ENCODE data around the gene MIOX.

The MIOX gene

DNA sequence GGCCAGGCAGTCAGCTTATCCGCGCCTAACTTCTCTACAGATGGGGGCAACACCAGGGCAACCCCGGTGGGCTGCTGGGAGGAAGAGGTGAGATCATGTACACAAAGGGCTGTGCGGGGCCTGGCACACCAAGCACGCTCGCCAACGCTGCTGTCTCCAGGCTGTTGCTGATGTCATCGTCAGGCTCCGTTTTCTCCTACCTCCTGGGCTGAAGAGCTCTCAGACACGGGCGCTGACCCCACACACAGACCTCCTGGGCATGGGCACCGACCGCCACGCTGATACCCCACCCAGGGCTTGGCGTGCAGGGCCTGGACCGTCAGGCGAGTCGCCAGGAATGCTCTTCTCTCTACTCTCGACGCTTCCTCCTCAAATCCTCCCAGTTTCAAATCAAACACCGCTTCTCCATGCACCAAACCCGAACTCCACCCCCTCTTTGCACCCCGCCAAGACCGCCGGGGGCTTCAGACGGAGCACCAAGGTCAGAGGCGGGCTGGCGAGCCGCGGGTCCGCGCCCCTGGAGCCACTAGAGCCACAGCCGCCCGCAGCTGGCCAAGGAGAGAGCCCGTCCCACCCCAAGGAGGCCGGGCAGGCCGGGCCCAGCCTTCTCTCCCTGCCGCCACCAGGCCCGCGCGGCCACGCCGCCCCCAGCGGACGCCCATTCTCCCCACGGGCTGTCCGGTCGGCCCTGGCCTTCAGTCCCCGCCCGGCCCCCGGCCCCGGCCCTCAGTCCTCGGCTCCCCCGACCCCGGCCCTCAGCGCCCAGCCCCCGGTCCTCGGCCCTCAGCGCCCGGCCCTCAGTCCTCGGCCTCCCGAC, 12.6 kb upstream of the MIOX start (continued):
- TF ChIP-seq ZNF596 (tag by site-specific recombination; IDR thresholded peaks at IDR 0.05) (no peak), TSHZ1 (tag by site-specific recombination; IDR thresholded peaks at IDR 0.05; ENCODE audit: borderline replicate concordance) (no peak), HIC1 (tag by site-specific recombination; IDR thresholded peaks at IDR 0.05) (peak; percentile 86), ZNF654 (tag by site-specific recombination; IDR thresholded peaks at IDR 0.05; ENCODE audit: low read depth) (no peak), ZNF830 (tag by site-specific recombination; IDR thresholded peaks at IDR 0.05; ENCODE audit: low read depth) (no peak), ZNF324 (tag by site-specific recombination; IDR thresholded peaks at IDR 0.05) (peak; percentile 54; the same call in 1 of the 2 replicates), ZNF10 (tag by site-specific recombination; IDR thresholded peaks at IDR 0.05) (no peak), ZNF488 (tag by site-specific recombination; IDR thresholded peaks at IDR 0.05) (no peak), ZNF223 (tag by site-specific recombination; IDR thresholded peaks at IDR 0.05) (no peak), KLF8 (tag by site-specific recombination; IDR thresholded peaks at IDR 0.05) (peak; percentile 61; the same call in 1 of the 2 replicates), ZNF513 (tag by site-specific recombination; IDR thresholded peaks at IDR 0.05) (no peak), ZFP41 (tag by site-specific recombination; IDR thresholded peaks at IDR 0.05; ENCODE audit: borderline replicate concordance) (no peak), EGR2 (tag by site-specific recombination; IDR thresholded peaks at IDR 0.05; ENCODE audit: low read depth) (peak; percentile 55; the same call in 1 of the 2 replicates), ZNF169 (tag by site-specific recombination; IDR thresholded peaks at IDR 0.05) (no peak), HOXD13 (CRISPR knock-in tag; IDR thresholded peaks at IDR 0.05; ENCODE audit: borderline replicate concordance) (no peak)
- TF ChIP-seq, protein P1, sequence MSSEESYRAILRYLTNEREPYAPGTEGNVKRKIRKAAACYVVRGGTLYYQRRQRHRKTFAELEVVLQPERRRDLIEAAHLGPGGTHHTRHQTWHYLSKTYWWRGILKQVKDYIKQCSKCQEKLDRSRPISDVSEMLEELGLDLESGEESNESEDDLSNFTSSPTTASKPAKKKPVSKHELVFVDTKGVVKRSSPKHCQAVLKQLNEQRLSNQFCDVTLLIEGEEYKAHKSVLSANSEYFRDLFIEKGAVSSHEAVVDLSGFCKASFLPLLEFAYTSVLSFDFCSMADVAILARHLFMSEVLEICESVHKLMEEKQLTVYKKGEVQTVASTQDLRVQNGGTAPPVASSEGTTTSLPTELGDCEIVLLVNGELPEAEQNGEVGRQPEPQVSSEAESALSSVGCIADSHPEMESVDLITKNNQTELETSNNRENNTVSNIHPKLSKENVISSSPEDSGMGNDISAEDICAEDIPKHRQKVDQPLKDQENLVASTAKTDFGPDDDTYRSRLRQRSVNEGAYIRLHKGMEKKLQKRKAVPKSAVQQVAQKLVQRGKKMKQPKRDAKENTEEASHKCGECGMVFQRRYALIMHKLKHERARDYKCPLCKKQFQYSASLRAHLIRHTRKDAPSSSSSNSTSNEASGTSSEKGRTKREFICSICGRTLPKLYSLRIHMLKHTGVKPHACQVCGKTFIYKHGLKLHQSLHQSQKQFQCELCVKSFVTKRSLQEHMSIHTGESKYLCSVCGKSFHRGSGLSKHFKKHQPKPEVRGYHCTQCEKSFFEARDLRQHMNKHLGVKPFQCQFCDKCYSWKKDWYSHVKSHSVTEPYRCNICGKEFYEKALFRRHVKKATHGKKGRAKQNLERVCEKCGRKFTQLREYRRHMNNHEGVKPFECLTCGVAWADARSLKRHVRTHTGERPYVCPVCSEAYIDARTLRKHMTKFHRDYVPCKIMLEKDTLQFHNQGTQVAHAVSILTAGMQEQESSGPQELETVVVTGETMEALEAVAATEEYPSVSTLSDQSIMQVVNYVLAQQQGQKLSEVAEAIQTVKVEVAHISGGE (tag by site-specific recombination; conservative IDR thresholded peaks at IDR 0.05; ENCODE audit: low read depth) = no peak
- TF ChIP-seq, protein P2, sequence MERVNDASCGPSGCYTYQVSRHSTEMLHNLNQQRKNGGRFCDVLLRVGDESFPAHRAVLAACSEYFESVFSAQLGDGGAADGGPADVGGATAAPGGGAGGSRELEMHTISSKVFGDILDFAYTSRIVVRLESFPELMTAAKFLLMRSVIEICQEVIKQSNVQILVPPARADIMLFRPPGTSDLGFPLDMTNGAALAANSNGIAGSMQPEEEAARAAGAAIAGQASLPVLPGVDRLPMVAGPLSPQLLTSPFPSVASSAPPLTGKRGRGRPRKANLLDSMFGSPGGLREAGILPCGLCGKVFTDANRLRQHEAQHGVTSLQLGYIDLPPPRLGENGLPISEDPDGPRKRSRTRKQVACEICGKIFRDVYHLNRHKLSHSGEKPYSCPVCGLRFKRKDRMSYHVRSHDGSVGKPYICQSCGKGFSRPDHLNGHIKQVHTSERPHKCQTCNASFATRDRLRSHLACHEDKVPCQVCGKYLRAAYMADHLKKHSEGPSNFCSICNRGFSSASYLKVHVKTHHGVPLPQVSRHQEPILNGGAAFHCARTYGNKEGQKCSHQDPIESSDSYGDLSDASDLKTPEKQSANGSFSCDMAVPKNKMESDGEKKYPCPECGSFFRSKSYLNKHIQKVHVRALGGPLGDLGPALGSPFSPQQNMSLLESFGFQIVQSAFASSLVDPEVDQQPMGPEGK (tag by site-specific recombination; IDR thresholded peaks at IDR 0.05) = peak; percentile 61
- TF ChIP-seq, protein P3, sequence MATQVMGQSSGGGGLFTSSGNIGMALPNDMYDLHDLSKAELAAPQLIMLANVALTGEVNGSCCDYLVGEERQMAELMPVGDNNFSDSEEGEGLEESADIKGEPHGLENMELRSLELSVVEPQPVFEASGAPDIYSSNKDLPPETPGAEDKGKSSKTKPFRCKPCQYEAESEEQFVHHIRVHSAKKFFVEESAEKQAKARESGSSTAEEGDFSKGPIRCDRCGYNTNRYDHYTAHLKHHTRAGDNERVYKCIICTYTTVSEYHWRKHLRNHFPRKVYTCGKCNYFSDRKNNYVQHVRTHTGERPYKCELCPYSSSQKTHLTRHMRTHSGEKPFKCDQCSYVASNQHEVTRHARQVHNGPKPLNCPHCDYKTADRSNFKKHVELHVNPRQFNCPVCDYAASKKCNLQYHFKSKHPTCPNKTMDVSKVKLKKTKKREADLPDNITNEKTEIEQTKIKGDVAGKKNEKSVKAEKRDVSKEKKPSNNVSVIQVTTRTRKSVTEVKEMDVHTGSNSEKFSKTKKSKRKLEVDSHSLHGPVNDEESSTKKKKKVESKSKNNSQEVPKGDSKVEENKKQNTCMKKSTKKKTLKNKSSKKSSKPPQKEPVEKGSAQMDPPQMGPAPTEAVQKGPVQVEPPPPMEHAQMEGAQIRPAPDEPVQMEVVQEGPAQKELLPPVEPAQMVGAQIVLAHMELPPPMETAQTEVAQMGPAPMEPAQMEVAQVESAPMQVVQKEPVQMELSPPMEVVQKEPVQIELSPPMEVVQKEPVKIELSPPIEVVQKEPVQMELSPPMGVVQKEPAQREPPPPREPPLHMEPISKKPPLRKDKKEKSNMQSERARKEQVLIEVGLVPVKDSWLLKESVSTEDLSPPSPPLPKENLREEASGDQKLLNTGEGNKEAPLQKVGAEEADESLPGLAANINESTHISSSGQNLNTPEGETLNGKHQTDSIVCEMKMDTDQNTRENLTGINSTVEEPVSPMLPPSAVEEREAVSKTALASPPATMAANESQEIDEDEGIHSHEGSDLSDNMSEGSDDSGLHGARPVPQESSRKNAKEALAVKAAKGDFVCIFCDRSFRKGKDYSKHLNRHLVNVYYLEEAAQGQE (tag by site-specific recombination; IDR thresholded peaks at IDR 0.05) = peak; percentile 58; the same call in 1 of the 2 replicates
- TF ChIP-seq, protein P4, sequence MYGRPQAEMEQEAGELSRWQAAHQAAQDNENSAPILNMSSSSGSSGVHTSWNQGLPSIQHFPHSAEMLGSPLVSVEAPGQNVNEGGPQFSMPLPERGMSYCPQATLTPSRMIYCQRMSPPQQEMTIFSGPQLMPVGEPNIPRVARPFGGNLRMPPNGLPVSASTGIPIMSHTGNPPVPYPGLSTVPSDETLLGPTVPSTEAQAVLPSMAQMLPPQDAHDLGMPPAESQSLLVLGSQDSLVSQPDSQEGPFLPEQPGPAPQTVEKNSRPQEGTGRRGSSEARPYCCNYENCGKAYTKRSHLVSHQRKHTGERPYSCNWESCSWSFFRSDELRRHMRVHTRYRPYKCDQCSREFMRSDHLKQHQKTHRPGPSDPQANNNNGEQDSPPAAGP (tag by site-specific recombination; IDR thresholded peaks at IDR 0.05) = peak; percentile 53; the same call in 1 of the 2 replicates

Data from HEK293 (cell line).